ENCODE data around the gene PTPRN2.

Gene PTPRN2

GRCh38 chr7:157769086-157769485 lies 818.5 kb downstream of the PTPRN2 start:
- DNase-seq = no peak

- no peak for DNase-seq
Measured at GRCh38 chr7:157768198-157768597, 819.4 kb downstream of the PTPRN2 start.

GRCh38 chr7:157767506-157768197 lies 820.0 kb downstream of the PTPRN2 start:
- DNase-seq = no peak

- DNase-seq = no peak
Measured at GRCh38 chr7:157766098-157766497, 821.5 kb downstream of the PTPRN2 start.

GRCh38 chr7:157764946-157765537 lies 822.6 kb downstream of the PTPRN2 start:
- no peak for DNase-seq

GRCh38 chr7:157764193-157764592 lies 823.4 kb downstream of the PTPRN2 start:
- no peak for DNase-seq

GRCh38 chr7:157763279-157764000 lies 824.2 kb downstream of the PTPRN2 start:
- DNase-seq = no peak

- DNase-seq = no peak
Measured at GRCh38 chr7:157762824-157763223, 824.8 kb downstream of the PTPRN2 start.

- DNase-seq = no peak
Measured at GRCh38 chr7:157760004-157760730, 827.5 kb downstream of the PTPRN2 start.

- no peak for DNase-seq
Measured at GRCh38 chr7:157759246-157759805, 828.3 kb downstream of the PTPRN2 start.

- no peak for DNase-seq
Measured at GRCh38 chr7:157758468-157759245, 829.0 kb downstream of the PTPRN2 start.

- DNase-seq = no peak
Measured at GRCh38 chr7:157757776-157758467, 829.7 kb downstream of the PTPRN2 start.

- no peak for DNase-seq
Measured at GRCh38 chr7:157757211-157757610, 830.4 kb downstream of the PTPRN2 start.

- DNase-seq = no peak
Measured at GRCh38 chr7:157755741-157756140, 831.9 kb downstream of the PTPRN2 start.

GRCh38 chr7:157754416-157754790 lies 833.2 kb downstream of the PTPRN2 start:
- DNase-seq = no peak

GRCh38 chr7:157753713-157754415 lies 833.8 kb downstream of the PTPRN2 start:
- DNase-seq = no peak

- no peak for DNase-seq
Measured at GRCh38 chr7:157752832-157753291, 834.8 kb downstream of the PTPRN2 start.

- no peak for DNase-seq
Measured at GRCh38 chr7:157751951-157752673, 835.5 kb downstream of the PTPRN2 start.

GRCh38 chr7:157751406-157751805 lies 836.2 kb downstream of the PTPRN2 start:
- no peak for DNase-seq

- no peak for DNase-seq
Measured at GRCh38 chr7:157750291-157750690, 837.3 kb downstream of the PTPRN2 start.
